MCF 10A (cell line): ENCODE data around the gene RAD9A. TPM values are rescaled to one million over a fixed set of nuclear protein-coding genes. Genes with fewer than 3 reads are reported as not detected.

ENCODE experiments used
- BruUV-seq: library from RNA; stranded (reverse); fragments of 400-500 nt; replicated peaks from 2 replicates; lab custom pipeline; 2021; lab: Mats Ljungman, UMichigan
- CTCF ChIA-PET: fragments of 300-600 bp; sonication (Branson Sonifier 250); formaldehyde crosslinking; extraction: SDS; loops from one replicate; lab custom pipeline; 2021; ENCODE audit warnings: antibody characterized with exemption, inconsistent platforms; lab: Yijun Ruan, JAX
- POLR2A ChIA-PET: fragments of 300-600, 350-650 bp; sonication (Branson Sonifier 250); formaldehyde crosslinking; extraction: SDS; loops from one replicate; lab custom pipeline; 2020; ENCODE audit warnings: antibody characterized with exemption, inconsistent platforms; lab: Yijun Ruan, JAX
- DNase-seq: peaks from one replicate; pipeline ENCODE4 v3.0.0-alpha.2; 2018; ENCODE audit not compliant: unreplicated experiment
- H3K27ac Mint-ChIP-seq: one replicate; pipeline ENCODE4 v1.8.0; 2022; ENCODE audit warnings: mild to moderate bottlenecking, low read depth, mixed read lengths; ENCODE audit not compliant: unreplicated experiment
- H3K27me3 Mint-ChIP-seq: one replicate; pipeline ENCODE4 v1.8.0; 2022; ENCODE audit warnings: mixed read lengths; ENCODE audit not compliant: insufficient read depth, unreplicated experiment
- H3K36me3 Mint-ChIP-seq: one replicate; pipeline ENCODE4 v1.8.0; 2022; ENCODE audit warnings: mild to moderate bottlenecking, moderate library complexity, mixed read lengths; ENCODE audit not compliant: insufficient read depth, unreplicated experiment
- H3K4me1 Mint-ChIP-seq: one replicate; pipeline ENCODE4 v1.8.0; 2022; ENCODE audit warnings: mixed read lengths; ENCODE audit not compliant: insufficient read depth, unreplicated experiment
- H3K4me3 Mint-ChIP-seq: one replicate; pipeline ENCODE4 v1.8.0; 2022; ENCODE audit warnings: mild to moderate bottlenecking, moderate library complexity, mixed read lengths; ENCODE audit not compliant: unreplicated experiment
- H3K9me3 Mint-ChIP-seq: one replicate; pipeline ENCODE4 v1.8.0; 2022; ENCODE audit warnings: mixed read lengths; ENCODE audit not compliant: unreplicated experiment
- CTCF ChIP-seq: fragments of 200-600 bp; IDR thresholded peaks from one replicate; pipeline ENCODE4 v1.8.0; 2022; ENCODE audit warnings: antibody characterized with exemption, mild to moderate bottlenecking; ENCODE audit not compliant: unreplicated experiment
- intact Hi-C: fragments of 100-400 bp; cut with micrococcal nuclease; formaldehyde crosslinking; loops from 2 replicates; pipeline ENCODE4 v1.14.1; 2022
- total RNA-seq: library from RNA; stranded (reverse); gene quantifications from 2 replicates; pipeline ENCODE4 v1.2.3, GENCODE V29; 2022

Gene RAD9A
- total RNA-seq, 1 experiment from 2014 or later: 9.9 TPM

- Mint-ChIP-seq H3K4me3 (peak overlapping the region; percentile 17), H3K27ac (peak overlapping the region; percentile 74), H3K9me3 (no peaks in the 10 kb centered on the region), H3K27me3 (no peaks in the 10 kb centered on the region), H3K4me1 (peaks cover 50% of the 10 kb centered on the region), H3K36me3 (peaks cover 5% of the 10 kb centered on the region)
- POLR2A ChIA-PET: interaction anchor here (0.6 to 9.3 kb wide), 9 partner anchors 8 to 233 kb away, joined by 3 to 144 read pairs (median 4); partner anchors contain the start of genes CLCF1 and PPP1CA
- intact Hi-C loops: loop anchor here (1.0 kb wide), 3 partner anchors 17 to 149 kb away; no protein-coding TSS in a partner anchor
- DNase-seq: peak; percentile 86
- CTCF ChIA-PET: interaction anchor here (0.6 to 18.6 kb wide), 17 partner anchors 8 to 398 kb away, joined by 3 to 659 read pairs (median 4); partner anchors contain the start of genes CLCF1 and RAD9A
- no TSS peak for BruUV-seq
- TF ChIP-seq CTCF: peak; percentile 90
These were observed 34.8 kb upstream of the RAD9A start for GRCh38 chr11:67356864-67357561.

- peaks cover 52% of the 10 kb centered on the region for H3K4me1 Mint-ChIP-seq
- intact Hi-C loops: loop anchor here (1.0 kb wide), 3 partner anchors 16 to 148 kb away; no protein-coding TSS in a partner anchor
- peak overlapping the region; percentile 10 for H3K4me3 Mint-ChIP-seq
- POLR2A ChIA-PET: interaction anchor here (0.7 to 9.3 kb wide), 7 partner anchors 7 to 739 kb away, joined by 3 to 144 read pairs (median 5); partner anchors contain the start of genes CLCF1 and PPP1CA
- peak; percentile 72 for DNase-seq
- peaks cover 8% of the 10 kb centered on the region for H3K36me3 Mint-ChIP-seq
- no peaks in the 10 kb centered on the region for H3K9me3 Mint-ChIP-seq
- CTCF ChIA-PET: interaction anchor here (0.6 to 18.6 kb wide), 7 partner anchors 12 to 278 kb away, joined by 3 to 659 read pairs (median 8); partner anchors contain the start of genes CLCF1 and RAD9A
- no peak for TF ChIP-seq CTCF
- no TSS peak for BruUV-seq
- peak overlapping the region; percentile 61 for H3K27ac Mint-ChIP-seq
- H3K27me3 Mint-ChIP-seq: no peaks in the 10 kb centered on the region
These were observed 33.7 kb upstream of the RAD9A start for GRCh38 chr11:67357831-67358670.

- no TSS peak for BruUV-seq
- Mint-ChIP-seq H3K36me3 (peaks cover 14% of the 10 kb centered on the region), H3K27me3 (no peaks in the 10 kb centered on the region), H3K9me3 (no peaks in the 10 kb centered on the region), H3K27ac (no peak overlapping the region), H3K4me3 (no peak overlapping the region), H3K4me1 (peaks cover 35% of the 10 kb centered on the region)
- no peak for TF ChIP-seq CTCF
- CTCF ChIA-PET: interaction anchor here (3.0 to 18.6 kb wide), 2 partner anchors 13 to 14 kb away, joined by 20 to 659 read pairs; partner anchors contain the start of gene CLCF1
- no peak for DNase-seq
- intact Hi-C loops: no loop called here
- POLR2A ChIA-PET: interaction anchor here (1.7 kb wide), 1 partner anchor 218 kb away, joined by 4 read pairs; no protein-coding TSS in a partner anchor
These were observed 27.6 kb upstream of the RAD9A start for GRCh38 chr11:67364169-67364568.
